RPMI7951 (cell line): ENCODE data around the gene MARCHF9. TPM values are rescaled to one million over a fixed set of nuclear protein-coding genes. Genes with fewer than 3 reads are reported as not detected.
"Not testable (repeated sequence)": the region's sequence is repeated elsewhere in the genome, so short reads cannot be mapped to it uniquely, and the experiment has no call there.

ENCODE experiments used
- DNase-seq: peaks from one replicate; pipeline ENCODE4 v3.0.0-alpha.2; 2012; ENCODE audit warnings: low read depth
- total RNA-seq: library from RNA; depleted of rRNA; stranded (reverse); fragments of >200 nt; shearing (Covaris generic); gene quantifications from 2 replicates; pipeline ENCODE4 v1.2.3, GENCODE V29; 2014; rRNA removed

MARCHF9 gene
- total RNA-seq = 3.0 and 4.2 TPM in 2 replicates

DNA sequence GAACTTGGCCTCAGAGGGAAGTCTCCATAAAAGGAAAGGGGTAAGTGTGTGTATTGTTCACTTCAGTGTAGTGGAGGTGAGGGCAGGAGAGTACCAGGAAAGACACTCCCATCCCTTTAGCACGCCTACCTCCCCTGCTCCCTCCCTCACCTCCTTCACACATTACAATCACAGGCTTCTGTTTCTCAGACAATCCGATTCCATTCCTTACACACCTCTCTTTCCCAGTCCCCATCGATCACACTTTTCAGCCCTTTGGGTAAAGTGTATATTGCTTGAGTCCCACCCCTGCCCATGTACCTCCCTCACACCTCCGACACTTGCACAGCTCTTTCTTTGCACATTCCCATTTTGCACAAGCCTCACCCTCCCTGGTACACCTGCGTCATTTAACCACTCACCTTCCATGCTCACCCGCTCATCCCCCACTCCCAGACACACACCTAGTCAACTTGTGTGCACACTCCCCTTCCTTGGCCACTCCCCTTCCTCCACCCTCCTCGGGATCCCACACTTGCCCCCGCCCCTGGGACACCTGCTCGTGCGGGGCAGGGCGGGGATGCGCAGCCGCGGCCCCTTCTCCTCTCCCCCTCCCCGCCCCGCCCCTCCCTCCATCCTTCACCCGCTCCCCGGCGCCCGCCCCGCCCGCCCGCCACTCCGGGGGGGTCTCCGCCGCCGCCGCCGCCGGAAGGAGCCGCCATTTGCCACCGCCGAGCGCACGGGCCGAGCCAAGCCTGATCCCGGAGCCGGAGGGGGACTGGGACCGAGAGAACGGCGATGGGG is at the start of gene MARCHF9:
Gene MARCHF9 (plus strand): TSS at position 693 of the 783 bp plus-strand sequence. CDS start 426 bp downstream, outside the sequence.
- no peak for DNase-seq

DNA sequence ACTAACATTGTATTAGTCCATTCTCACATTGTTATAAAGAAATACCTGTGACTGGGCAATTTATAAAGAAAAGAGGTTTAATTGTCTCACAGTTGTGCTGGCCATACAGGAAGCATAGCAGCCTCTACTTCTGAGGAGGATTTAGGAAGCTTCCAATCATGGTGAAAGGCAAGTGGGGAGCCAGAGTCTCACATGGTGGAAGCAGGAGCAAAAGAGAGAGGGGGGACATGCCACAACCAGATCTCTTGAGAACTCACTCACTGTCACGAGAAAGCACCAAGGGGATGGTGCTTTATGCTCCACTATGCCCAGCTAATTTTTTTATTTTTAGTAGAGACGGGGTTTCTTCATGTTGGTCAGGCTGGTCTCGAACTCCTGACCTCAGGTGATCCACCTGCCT is 47.7 kb upstream of the MARCHF9 start:
- DNase-seq = no peak

DNA sequence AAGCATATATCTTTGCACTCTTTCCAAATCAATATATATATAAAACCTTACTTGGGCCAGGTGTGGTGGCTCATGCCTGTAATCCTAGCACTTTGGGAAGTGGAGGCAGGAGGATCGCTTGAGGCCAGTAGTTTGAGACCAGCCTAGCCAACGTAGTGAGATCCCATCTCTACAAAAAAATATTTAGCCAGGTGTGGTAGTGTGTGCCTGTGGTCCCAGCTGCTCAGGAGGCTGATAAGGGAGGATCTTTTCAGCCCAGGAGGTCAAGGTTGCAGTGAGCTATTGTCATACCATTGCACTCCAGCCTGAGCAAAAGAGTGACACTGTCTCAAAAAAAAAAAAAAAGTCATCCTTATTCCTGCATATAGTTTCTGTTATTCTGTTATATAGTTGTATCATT is 46.6 kb upstream of the MARCHF9 start:
- DNase-seq = no peak

- DNase-seq = no peak
Measured at GRCh38 chr12:57712701-57713100, 42.2 kb upstream of the MARCHF9 start.

DNA sequence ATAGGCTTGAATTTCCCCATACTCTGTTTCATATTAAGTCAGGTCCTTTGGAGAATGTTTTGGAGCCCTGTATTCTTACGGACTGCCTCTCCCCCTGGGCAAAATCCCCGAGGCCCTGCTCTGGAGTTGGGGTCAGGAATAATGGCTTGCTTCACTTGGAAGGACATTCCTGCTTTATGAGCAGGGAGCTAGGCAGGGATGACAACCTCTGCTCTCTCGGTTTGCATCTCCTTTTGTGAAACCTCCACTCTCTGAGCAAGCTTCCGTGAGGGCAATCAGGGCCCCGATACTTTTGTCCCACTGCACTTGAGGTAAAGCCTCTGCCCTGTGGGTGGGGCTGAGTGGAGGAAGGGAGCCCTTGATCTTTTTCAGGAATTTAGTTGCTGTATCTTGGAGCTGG is 41.7 kb upstream of the MARCHF9 start:
- DNase-seq = no peak

DNA sequence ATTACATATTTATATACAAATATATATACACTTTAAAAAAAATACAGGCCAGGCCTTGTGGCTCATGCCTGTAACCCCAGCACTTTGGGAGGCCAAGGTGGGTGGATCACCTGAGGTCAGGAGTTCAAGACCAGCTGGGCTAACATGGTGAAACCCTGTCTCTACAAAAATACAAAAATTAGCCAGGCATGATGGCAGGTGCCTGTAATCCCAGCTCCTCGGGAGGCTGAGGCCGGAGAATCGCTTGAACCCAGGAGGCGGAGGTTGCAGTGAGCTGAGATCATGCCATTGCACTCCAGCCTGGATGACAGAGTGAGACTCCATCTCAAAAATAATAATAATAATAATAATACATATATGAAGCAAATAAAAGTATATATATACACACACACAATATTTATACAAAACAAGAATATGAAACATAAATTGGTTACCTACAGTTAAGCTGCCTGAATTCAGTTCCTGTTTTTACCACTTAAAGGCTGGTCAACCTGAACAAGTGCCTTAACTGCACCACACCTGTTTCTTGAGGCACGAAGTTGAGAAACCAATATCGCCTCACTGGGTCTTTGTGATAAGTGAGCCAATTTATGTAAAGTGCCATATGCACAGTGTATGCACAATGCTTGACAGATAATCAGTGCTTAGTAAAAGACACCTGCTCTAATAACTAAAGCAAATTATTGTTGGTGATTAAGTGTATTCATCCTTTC is 39.7 kb upstream of the MARCHF9 start:
- DNase-seq = not testable (repeated sequence)

GRCh38 chr12:57715786-57716185 is 39.1 kb upstream of the MARCHF9 start:
- no peak for DNase-seq

DNA sequence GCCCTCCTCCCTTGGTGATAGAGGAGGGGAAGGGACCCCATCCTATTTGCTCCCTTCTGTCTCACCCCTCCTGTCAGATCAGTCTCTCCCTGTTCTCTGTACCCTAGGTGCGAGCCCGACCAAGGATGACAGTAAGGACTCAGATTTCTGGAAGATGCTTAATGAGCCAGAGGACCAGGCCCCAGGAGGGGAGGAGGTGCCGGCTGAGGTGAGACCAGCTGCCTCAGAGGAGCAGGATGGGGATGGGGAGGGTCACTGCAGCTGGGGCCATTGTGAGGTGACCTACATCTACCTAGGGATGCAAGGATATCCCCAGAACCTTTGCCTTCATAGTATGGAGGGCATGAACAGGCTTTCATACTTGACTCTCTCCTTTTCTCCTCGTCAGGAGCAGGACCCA is 38.6 kb upstream of the MARCHF9 start:
- no peak for DNase-seq

- DNase-seq = no peak
Measured at GRCh38 chr12:57717131-57717530, 37.8 kb upstream of the MARCHF9 start.

GRCh38 chr12:57717846-57718640 is 36.9 kb upstream of the MARCHF9 start:
- no peak for DNase-seq

GRCh38 chr12:57718641-57719528 is 36.0 kb upstream of the MARCHF9 start:
- no peak for DNase-seq

GRCh38 chr12:57719777-57720605 is 34.9 kb upstream of the MARCHF9 start:
- DNase-seq = no peak

- DNase-seq = no peak
Measured at GRCh38 chr12:57720606-57721595, 34.0 kb upstream of the MARCHF9 start.

DNA sequence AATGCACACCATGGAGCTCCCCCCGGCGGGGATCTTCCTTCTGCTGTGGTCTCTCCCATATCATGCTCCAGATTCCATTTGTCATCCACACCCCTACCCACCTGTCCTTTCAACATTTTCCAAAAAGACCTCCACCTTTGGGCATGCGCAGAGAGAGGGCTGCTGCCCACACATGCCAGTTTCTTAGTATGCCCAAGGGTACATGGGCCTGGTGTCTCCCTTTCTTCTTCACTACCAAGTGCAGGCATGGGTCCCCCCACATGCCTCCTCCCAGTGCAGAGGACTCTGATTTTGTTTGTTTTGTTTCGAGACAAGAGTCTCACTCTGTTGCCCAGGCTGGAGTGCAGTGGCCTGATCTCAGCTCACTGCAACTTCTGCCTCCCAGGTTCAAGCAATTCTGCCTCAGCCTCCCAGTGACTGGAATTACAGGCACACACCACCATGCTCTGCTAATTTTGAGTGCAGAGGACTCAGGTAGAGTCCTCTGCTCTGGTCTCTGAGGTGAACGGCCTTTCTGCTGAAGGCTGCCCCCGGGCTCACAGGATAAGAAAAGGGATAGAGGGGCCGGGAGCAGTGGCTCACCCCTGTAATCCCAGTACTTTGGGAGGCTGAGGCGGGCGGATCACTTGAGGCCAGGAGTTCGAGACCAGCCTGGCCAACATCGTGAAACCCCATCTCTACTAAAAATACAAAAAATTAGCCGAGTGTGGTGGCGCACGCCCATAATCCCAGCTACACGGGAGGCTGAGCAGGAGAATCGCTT is 32.9 kb upstream of the MARCHF9 start:
- DNase-seq = not testable (repeated sequence)

- no peak for DNase-seq
Measured at GRCh38 chr12:57722716-57723629, 31.9 kb upstream of the MARCHF9 start.

GRCh38 chr12:57723630-57723962 is 31.3 kb upstream of the MARCHF9 start:
- DNase-seq = no peak
